Small intestine (tissue), 7 donors: Measurements from ENCODE around the gene BCR. TPM values are rescaled to one million over a fixed set of nuclear protein-coding genes. Genes with fewer than 3 reads are reported as not detected.

Experiments used
- DNase-seq, 2 donors: peaks; one replicate each; pipeline versions ENCODE4 v3.0.0 to v3.0.0-alpha.2; 2013
- FAIRE-seq: peaks from 2 replicates; lab custom pipeline; 2012; peaks lifted over from hg19 to GRCh38; lab: Jason Lieb, UNC
- H3K27ac ChIP-seq, 3 donors: one replicate each; pipeline ENCODE4 v1.5.1; 2013; ENCODE audit warnings: low read length in 2 of 3, mild to moderate bottlenecking in 2 of 3, control low read depth in 1 of 3, inconsistent platforms in 1 of 3, low read depth in 1 of 3, moderate library complexity in 1 of 3
- H3K27me3 ChIP-seq, 3 donors: one replicate each; pipeline ENCODE4 v1.6.1; 2013; ENCODE audit warnings: low read length in 3 of 3, inconsistent platforms in 1 of 3; ENCODE audit not compliant: control insufficient read depth in 3 of 3, insufficient read depth in 3 of 3
- H3K36me3 ChIP-seq, 3 donors: one replicate each; pipeline ENCODE4 v1.6.1; 2013; ENCODE audit warnings: low read length in 3 of 3, inconsistent platforms in 1 of 3, low read depth in 1 of 3, mild to moderate bottlenecking in 1 of 3, moderate library complexity in 1 of 3; ENCODE audit not compliant: control insufficient read depth in 3 of 3, insufficient read depth in 2 of 3
- H3K4me1 ChIP-seq, 3 donors: one replicate each; pipeline ENCODE4 v1.6.1; 2013; ENCODE audit warnings: low read length in 2 of 3, inconsistent platforms in 1 of 3, low read depth in 1 of 3, mild to moderate bottlenecking in 1 of 3, moderate library complexity in 1 of 3; ENCODE audit not compliant: control insufficient read depth in 3 of 3, insufficient read depth in 2 of 3
- H3K4me3 ChIP-seq, 3 donors: one replicate each; pipeline ENCODE4 v1.5.1; 2013; ENCODE audit warnings: low read length in 3 of 3, control low read depth in 1 of 3, inconsistent platforms in 1 of 3, low read depth in 1 of 3, mild to moderate bottlenecking in 1 of 3, moderate library complexity in 1 of 3
- H3K9me3 ChIP-seq, 2 donors: one replicate each; pipeline ENCODE4 v1.6.1; 2013; ENCODE audit warnings: low read depth in 1 of 2, low read length in 1 of 2; ENCODE audit not compliant: control insufficient read depth in 2 of 2, insufficient read depth in 1 of 2
- WGBS, 3 donors: extraction: QIAGEN DNeasy Blood & Tissue Kit; methylation state at CpG; one replicate each; pipeline ENCODE4 v1.1.7; 2013; 5-methylcytosine and 5-hydroxymethylcytosine counted together
- polyA plus RNA-seq, 4 donors: library from polyadenylated mRNA; stranded (reverse) in 3 of 4; unstranded in 1 of 4; fragments of 200-250 nt in 3 of 4; fragments of 120-200 nt in 1 of 4; gene quantifications; one replicate each; pipeline versions ENCODE4 v1.2.1 to v1.2.3, GENCODE V29; 2013
- donor health status: healthy with polysubstance abuse.
- donor health status: control.
- donor health status: control.
- donor health status: Bipolar disorder and iron deficiency.
- donor health status: healthy.

The BCR gene
- polyA plus RNA-seq, 4 donors: 8.9 to 27.9 (median 19.7) TPM

GRCh38 chr22:23210428-23211170, 30.3 kb downstream of the BCR start:
- no peak for DNase-seq
- Histone ChIP-seq H3K4me1 (peaks cover 0 to 4% (median 0%) of the 10 kb centered on the region in 3 donors), H3K27ac (no peak overlapping the region), H3K9me3 (no peaks in the 10 kb centered on the region), H3K27me3 (no peaks in the 10 kb centered on the region), H3K36me3 (peaks cover 0 to 32% (median 0%) of the 10 kb centered on the region in 3 donors), H3K4me3 (no peak overlapping the region)
- FAIRE-seq: no peak
- 84 to 87% (median 85%) methylated on average over 6 of the region's 6 CpGs for WGBS, 3 donors

GRCh38 chr22:23211622-23212021, 31.3 kb downstream of the BCR start:
- no peaks in the 10 kb centered on the region for H3K27me3 ChIP-seq
- DNase-seq (no peak), FAIRE-seq (no peak)
- WGBS, 3 donors: 93 to 95% (median 93%) methylated on average over 3 of the region's 3 CpGs
- no peaks in the 10 kb centered on the region for H3K9me3 ChIP-seq
- H3K4me3 ChIP-seq: no peak overlapping the region
- peaks cover 0 to 4% (median 0%) of the 10 kb centered on the region in 3 donors for H3K4me1 ChIP-seq
- H3K36me3 ChIP-seq: peaks cover 0 to 29% (median 0%) of the 10 kb centered on the region in 3 donors
- no peak overlapping the region for H3K27ac ChIP-seq

GRCh38 chr22:23212061-23213021, 32.0 kb downstream of the BCR start:
- FAIRE-seq: no peak
- no peak overlapping the region for H3K27ac ChIP-seq
- H3K36me3 ChIP-seq: peaks cover 0 to 26% (median 0%) of the 10 kb centered on the region in 3 donors
- no peaks in the 10 kb centered on the region for H3K27me3 ChIP-seq
- no peaks in the 10 kb centered on the region for H3K9me3 ChIP-seq
- no peak for DNase-seq
- WGBS, 3 donors: 58 to 76% (median 71%) methylated on average over 10 of the region's 10 CpGs
- no peak overlapping the region for H3K4me3 ChIP-seq
- peaks cover 0 to 4% (median 0%) of the 10 kb centered on the region in 3 donors for H3K4me1 ChIP-seq

GRCh38 chr22:23213022-23213555, 32.8 kb downstream of the BCR start:
- no peaks in the 10 kb centered on the region for H3K9me3 ChIP-seq
- 65 to 89% (median 82%) methylated on average over 13 of the region's 13 CpGs for WGBS, 3 donors
- peaks cover 0 to 22% (median 0%) of the 10 kb centered on the region in 3 donors for H3K36me3 ChIP-seq
- DNase-seq (no peak), FAIRE-seq (no peak)
- no peaks in the 10 kb centered on the region for H3K27me3 ChIP-seq
- no peak overlapping the region for H3K4me3 ChIP-seq
- H3K27ac ChIP-seq: no peak overlapping the region
- peaks cover 0 to 11% (median 0%) of the 10 kb centered on the region in 3 donors for H3K4me1 ChIP-seq

GRCh38 chr22:23213581-23214334, 33.4 kb downstream of the BCR start:
- no peak for FAIRE-seq
- Histone ChIP-seq H3K4me3 (no peak overlapping the region), H3K4me1 (peaks cover 0 to 18% (median 5%) of the 10 kb centered on the region in 3 donors), H3K9me3 (no peaks in the 10 kb centered on the region), H3K27ac (no peak overlapping the region), H3K36me3 (peaks cover 0 to 26% (median 0%) of the 10 kb centered on the region in 3 donors), H3K27me3 (no peaks in the 10 kb centered on the region)
- no peak for DNase-seq
- 55 to 70% (median 61%) methylated on average over 11 of the region's 11 CpGs for WGBS, 3 donors

GRCh38 chr22:23214398-23214797, 34.1 kb downstream of the BCR start:
- no peaks in the 10 kb centered on the region for H3K27me3 ChIP-seq
- no peaks in the 10 kb centered on the region for H3K9me3 ChIP-seq
- WGBS, 3 donors: 94 to 97% (median 96%) methylated on average over 9 of the region's 9 CpGs
- peak overlapping the region in 1 of 3 donors; percentile 4 for H3K27ac ChIP-seq
- H3K4me3 ChIP-seq: no peak overlapping the region
- no peak for DNase-seq
- H3K36me3 ChIP-seq: peaks cover 0 to 24% (median 0%) of the 10 kb centered on the region in 3 donors
- peaks cover under 1 to 24% (median 11%) of the 10 kb centered on the region in 3 donors for H3K4me1 ChIP-seq
- no peak for FAIRE-seq

- 70 to 73% (median 72%) methylated on average over 12 of the region's 12 CpGs for WGBS, 3 donors
- H3K9me3 ChIP-seq: no peaks in the 10 kb centered on the region
- H3K36me3 ChIP-seq: peaks cover 0 to 24% (median 0%) of the 10 kb centered on the region in 3 donors
- DNase-seq: no peak
- H3K27me3 ChIP-seq: no peaks in the 10 kb centered on the region
- FAIRE-seq: no peak
- no peak overlapping the region for H3K4me3 ChIP-seq
- H3K4me1 ChIP-seq: peaks cover 2 to 36% (median 21%) of the 10 kb centered on the region in 3 donors
- H3K27ac ChIP-seq: peak overlapping the region in 1 of 3 donors; percentile 31
Observed at GRCh38 chr22:23215294-23216241, 35.3 kb downstream of the BCR start.
